ENCODE measurements around the gene CYBA.

DNA sequence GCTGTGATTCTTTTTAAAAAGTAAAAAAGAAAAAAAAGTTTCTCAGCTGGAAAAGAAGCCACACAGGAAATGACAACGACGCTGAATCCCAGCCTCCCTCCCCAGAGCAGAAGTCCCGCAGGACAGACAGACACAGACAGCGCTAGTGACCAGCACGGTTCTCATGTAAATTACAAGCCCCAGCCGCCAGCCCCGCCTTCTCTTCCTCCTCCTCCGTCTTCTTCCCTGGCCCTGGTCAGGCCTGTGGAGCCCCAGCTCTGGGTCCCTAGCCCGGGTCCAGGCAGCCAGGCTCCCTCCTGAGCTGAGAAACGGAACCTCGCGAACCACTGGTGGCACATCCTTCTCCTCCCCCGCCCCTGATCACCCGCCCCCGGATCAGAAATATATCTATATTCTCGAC, 19.5 kb downstream of the CYBA start:
- TF ChIP-seq POLR2A (IDR thresholded peaks at IDR 0.05; ENCODE audit: low read length) (no peak), GATA1 (IDR thresholded peaks at IDR 0.05; ENCODE audit: low read depth, low read length) (no peak)
